Measurements from ENCODE around the gene NPAS2. TPM values are rescaled to one million over a fixed set of nuclear protein-coding genes. Genes with fewer than 3 reads are reported as not detected.

Gene NPAS2
- total RNA-seq, 1 donor from 2014 or later, result 39.4 TPM

DNA sequence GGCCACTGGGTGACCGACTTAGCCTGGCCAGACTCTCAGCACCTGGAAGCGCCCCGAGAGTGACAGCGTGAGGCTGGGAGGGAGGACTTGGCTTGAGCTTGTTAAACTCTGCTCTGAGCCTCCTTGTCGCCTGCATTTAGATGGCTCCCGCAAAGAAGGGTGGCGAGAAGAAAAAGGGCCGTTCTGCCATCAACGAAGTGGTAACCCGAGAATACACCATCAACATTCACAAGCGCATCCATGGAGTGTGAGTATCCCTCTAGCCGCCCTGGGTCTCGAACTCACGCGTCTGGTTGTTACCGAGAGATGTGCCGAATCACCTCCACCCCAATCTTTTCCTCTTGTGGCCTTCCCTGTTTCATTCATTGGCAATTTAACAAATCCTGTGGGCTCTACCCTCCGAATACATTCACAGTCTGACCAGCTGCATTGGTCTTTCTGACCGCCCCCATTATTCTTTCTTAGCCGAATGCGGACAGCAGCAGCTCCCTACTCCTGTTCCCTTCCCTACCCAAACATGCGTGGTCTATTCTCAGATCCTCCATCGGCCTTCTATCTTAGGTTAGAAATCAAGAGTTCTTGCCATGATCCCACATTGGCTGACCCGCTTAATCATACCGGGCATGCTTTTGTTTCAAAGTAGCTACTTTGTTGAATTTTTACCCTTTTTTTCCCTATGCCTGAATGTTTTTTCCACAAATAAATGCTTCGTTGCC is 182.8 kb downstream of the NPAS2 start:
- Histone ChIP-seq H3K4me2 (peak overlapping the region; percentile 91), H3K36me3 (peaks cover 38% of the 10 kb centered on the region), H3K9ac (peak overlapping the region; percentile 95), H2AFZ (replicated peaks) (peak overlapping the region; percentile 67), H3K79me2 (ENCODE audit: low read depth) (peaks cover 52% of the 10 kb centered on the region), H3F3A (ENCODE audit: low read depth) (peaks cover 51% of the 10 kb centered on the region), H4K20me1 (ENCODE audit: low read depth) (peaks cover 48% of the 10 kb centered on the region), H3K4me3 (peak overlapping the region; percentile 81), H3K27ac (peak overlapping the region; percentile 69), H3K9me3 (ENCODE audit: low read depth) (no peaks in the 10 kb centered on the region), H3K27me3 (peaks cover 8% of the 10 kb centered on the region), H3K4me1 (peaks cover 11% of the 10 kb centered on the region)
- H3K36me3 Mint-ChIP-seq, result peaks cover 40% of the 10 kb centered on the region
- H3K4me3 Mint-ChIP-seq, result peak overlapping the region; percentile 96
- H3K9me3 Mint-ChIP-seq, result peaks cover 6% of the 10 kb centered on the region
- TF ChIP-seq, protein P1, sequence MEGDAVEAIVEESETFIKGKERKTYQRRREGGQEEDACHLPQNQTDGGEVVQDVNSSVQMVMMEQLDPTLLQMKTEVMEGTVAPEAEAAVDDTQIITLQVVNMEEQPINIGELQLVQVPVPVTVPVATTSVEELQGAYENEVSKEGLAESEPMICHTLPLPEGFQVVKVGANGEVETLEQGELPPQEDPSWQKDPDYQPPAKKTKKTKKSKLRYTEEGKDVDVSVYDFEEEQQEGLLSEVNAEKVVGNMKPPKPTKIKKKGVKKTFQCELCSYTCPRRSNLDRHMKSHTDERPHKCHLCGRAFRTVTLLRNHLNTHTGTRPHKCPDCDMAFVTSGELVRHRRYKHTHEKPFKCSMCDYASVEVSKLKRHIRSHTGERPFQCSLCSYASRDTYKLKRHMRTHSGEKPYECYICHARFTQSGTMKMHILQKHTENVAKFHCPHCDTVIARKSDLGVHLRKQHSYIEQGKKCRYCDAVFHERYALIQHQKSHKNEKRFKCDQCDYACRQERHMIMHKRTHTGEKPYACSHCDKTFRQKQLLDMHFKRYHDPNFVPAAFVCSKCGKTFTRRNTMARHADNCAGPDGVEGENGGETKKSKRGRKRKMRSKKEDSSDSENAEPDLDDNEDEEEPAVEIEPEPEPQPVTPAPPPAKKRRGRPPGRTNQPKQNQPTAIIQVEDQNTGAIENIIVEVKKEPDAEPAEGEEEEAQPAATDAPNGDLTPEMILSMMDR (IDR thresholded peaks at IDR 0.05), result no peak
- peak; percentile 12 for TF ChIP-seq EZH2phosphoT487 (IDR thresholded peaks at IDR 0.05)
- H3K27me3 Mint-ChIP-seq (ENCODE audit: insufficient read depth, low read depth), result peaks cover 4% of the 10 kb centered on the region
- peak; percentile 16 for DNase-seq (ENCODE audit: low spot score)
- peak overlapping the region; percentile 68 for H3K27ac Mint-ChIP-seq
- H3K4me1 Mint-ChIP-seq, result peaks cover 28% of the 10 kb centered on the region

DNA sequence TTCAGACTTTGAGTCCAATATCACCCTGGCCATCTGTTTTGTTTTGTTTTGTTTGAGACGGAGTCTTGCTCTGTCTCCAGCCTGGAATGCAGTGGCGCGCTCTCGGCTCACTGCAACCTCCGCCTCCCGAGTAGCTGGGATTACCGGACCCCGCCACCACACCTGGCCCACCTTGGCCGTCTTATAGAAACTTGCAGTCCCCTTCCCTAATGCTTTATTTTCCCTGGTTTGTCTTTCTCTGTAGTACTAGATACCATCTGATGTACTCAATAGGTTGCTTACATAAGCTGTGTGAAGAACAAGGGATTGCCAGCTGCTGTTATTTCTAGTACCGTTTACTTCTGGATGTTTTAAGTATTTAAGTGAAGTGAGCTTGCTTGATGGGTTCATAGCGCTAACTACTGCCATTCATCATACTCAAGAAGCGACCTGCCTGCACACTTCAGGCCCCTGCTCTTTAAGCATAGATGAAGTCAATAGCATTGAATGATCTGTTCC is 183.4 kb downstream of the NPAS2 start:
- Mint-ChIP-seq H3K4me1 (peaks cover 28% of the 10 kb centered on the region), H3K27me3 (ENCODE audit: insufficient read depth, low read depth) (peaks cover 4% of the 10 kb centered on the region), H3K4me3 (peak overlapping the region; percentile 96), H3K36me3 (peaks cover 45% of the 10 kb centered on the region), H3K27ac (peak overlapping the region; percentile 68), H3K9me3 (peaks cover 6% of the 10 kb centered on the region)
- Histone ChIP-seq H3K9me3 (ENCODE audit: low read depth) (no peaks in the 10 kb centered on the region), H4K20me1 (ENCODE audit: low read depth) (peaks cover 48% of the 10 kb centered on the region), H3K79me2 (ENCODE audit: low read depth) (peaks cover 52% of the 10 kb centered on the region), H3F3A (ENCODE audit: low read depth) (peaks cover 57% of the 10 kb centered on the region), H3K27ac (no peak overlapping the region), H3K36me3 (peaks cover 38% of the 10 kb centered on the region), H3K4me2 (peak overlapping the region; percentile 91), H2AFZ (replicated peaks) (no peak overlapping the region), H3K9ac (peak overlapping the region; percentile 95), H3K27me3 (peaks cover 8% of the 10 kb centered on the region), H3K4me1 (peaks cover 11% of the 10 kb centered on the region), H3K4me3 (peak overlapping the region; percentile 81)
- TF ChIP-seq EZH2phosphoT487 (IDR thresholded peaks at IDR 0.05), result no peak
- TF ChIP-seq EZH2 (IDR thresholded peaks at IDR 0.05), result no peak
- TF ChIP-seq, protein P1 (IDR thresholded peaks at IDR 0.05), result no peak
- peak; percentile 42 for DNase-seq (ENCODE audit: low spot score)

DNA sequence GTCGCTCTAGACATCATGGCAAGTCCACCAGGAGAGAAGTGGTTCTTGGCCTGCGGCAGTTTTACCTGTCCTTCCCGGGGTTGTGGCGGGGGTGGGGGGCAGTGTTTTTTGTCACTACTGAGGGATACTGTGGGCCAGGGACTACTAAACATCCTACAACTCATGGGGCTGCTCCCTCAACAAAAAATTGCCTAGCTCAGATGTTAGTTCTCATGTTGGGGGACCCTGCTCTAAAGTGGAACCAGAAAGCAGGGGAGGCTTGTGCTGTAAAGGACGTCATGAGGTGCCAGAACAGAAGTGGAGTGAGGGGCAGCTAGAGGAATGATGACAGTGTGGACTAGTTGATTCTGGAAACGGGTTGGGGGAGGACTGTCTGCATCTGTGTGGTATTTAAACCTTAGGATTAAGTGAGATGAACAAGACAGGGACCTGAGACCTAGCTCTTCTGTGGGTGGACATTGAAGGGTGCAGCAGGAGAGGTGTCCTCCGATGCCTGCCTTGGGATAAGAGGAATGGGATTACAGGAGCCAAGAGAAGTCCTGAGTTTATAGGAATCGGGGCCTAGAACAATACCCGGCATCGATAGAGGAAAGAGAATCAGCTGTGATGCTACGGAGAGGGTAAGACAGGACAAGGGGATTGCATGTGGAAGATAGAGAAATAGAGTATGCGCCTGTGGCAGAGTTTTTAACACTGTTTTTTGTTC is 184.8 kb downstream of the NPAS2 start:
- no peak for DNase-seq (ENCODE audit: low spot score)
- peaks cover 4% of the 10 kb centered on the region for H3K27me3 Mint-ChIP-seq (ENCODE audit: insufficient read depth, low read depth)
- H3K9me3 Mint-ChIP-seq, result peaks cover 6% of the 10 kb centered on the region
- Histone ChIP-seq H3K79me2 (ENCODE audit: low read depth) (peaks cover 52% of the 10 kb centered on the region), H3K9me3 (ENCODE audit: low read depth) (no peaks in the 10 kb centered on the region), H3K9ac (no peak overlapping the region), H3K36me3 (peaks cover 38% of the 10 kb centered on the region), H4K20me1 (ENCODE audit: low read depth) (peaks cover 48% of the 10 kb centered on the region), H3K27me3 (peaks cover 8% of the 10 kb centered on the region), H3K27ac (no peak overlapping the region), H3K4me2 (no peak overlapping the region), H3F3A (ENCODE audit: low read depth) (peaks cover 71% of the 10 kb centered on the region), H3K4me1 (peaks cover 11% of the 10 kb centered on the region), H3K4me3 (no peak overlapping the region), H2AFZ (replicated peaks) (no peak overlapping the region)
- TF ChIP-seq EZH2phosphoT487 (IDR thresholded peaks at IDR 0.05), result no peak
- TF ChIP-seq EZH2 (IDR thresholded peaks at IDR 0.05), result no peak
- TF ChIP-seq, protein P1 (IDR thresholded peaks at IDR 0.05), result no peak
- H3K36me3 Mint-ChIP-seq, result peaks cover 52% of the 10 kb centered on the region
- H3K27ac Mint-ChIP-seq, result no peak overlapping the region
- H3K4me3 Mint-ChIP-seq, result peak overlapping the region; percentile 16
- H3K4me1 Mint-ChIP-seq, result peaks cover 28% of the 10 kb centered on the region
